ENCODE measurements around the gene ABHD13.
A peak's percentile ranks its signal among the peaks of the same experiment; 100 is the strongest.
"Not testable (repeated sequence)": the region's sequence is repeated elsewhere in the genome, so short reads cannot be mapped to it uniquely, and the experiment has no call there.

Gene ABHD13

DNA sequence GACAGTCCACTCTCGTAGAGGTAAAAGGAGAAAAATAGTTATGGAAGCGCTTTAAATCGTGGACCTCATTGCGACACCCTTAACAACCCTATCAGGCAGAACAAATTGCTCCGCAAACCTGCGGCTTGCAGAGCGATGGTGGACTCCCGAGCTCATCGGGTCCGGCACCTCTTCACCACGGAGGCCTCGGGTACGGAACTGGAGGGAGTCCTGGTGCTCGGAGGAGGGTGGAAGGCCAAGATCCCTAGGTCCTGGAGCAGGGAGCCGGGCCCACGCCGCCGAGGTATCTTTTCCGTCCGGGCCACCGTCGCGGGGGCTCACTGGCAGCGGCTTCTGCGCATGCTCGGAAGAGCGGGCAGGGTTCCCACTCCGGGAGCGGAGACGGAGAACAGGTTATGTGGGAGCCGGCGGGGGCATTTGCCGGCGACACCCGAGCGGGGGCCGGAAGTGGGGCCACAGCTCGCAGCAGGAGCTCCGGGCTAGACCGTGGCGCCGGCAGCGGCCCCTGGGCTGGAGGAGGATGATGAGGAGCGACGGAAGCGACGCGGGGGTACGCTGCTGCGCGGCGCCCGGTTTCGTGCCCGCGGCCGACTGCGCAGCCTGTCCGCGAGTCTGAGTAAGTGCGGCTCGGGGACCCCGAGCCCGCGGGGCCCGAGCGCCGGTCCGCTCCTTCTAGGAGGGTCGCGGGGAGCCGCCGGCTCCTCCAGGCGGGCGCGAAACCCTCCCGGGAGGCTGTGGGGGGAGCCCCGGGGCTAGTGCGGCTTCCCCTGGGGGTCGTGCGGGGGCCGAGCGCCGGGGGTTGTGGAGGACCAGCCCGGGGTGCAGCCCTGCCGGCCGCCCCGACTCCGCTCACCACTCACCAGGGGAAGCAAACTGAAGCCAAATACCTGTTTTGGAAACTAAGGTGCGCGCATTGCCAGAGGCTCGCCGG lies at the start of gene ABHD13:
ABHD13 (plus strand) TSS at position 349 of the 931 bp plus-strand sequence. CDS start 10,827 bp downstream, outside the sequence.
- peak; percentile 83 to 85 (median 84) for DNase-seq (ENCODE audit: low read depth in 3 of 3)

DNA sequence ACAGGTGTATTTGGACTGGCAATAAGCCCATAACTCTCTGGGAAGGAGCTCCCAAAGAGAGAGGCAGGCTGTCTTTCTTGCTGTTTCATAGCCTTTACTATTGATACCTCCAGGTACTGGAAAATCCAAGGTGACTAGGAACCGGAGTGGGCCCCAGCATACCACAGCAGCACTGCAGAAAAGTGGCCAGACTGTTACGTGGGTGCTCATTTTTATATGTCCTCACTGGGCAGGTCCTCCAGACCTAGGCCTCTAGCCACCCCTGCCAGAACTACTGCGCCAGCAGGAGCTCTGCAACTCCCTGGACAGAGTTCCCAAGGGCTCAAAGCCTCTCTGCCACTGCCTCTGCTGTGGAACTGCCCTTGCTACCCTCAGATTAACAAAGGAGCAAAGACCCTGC lies 49.3 kb upstream of the ABHD13 start:
- DNase-seq (ENCODE audit: low read depth in 3 of 3): no peak

DNA sequence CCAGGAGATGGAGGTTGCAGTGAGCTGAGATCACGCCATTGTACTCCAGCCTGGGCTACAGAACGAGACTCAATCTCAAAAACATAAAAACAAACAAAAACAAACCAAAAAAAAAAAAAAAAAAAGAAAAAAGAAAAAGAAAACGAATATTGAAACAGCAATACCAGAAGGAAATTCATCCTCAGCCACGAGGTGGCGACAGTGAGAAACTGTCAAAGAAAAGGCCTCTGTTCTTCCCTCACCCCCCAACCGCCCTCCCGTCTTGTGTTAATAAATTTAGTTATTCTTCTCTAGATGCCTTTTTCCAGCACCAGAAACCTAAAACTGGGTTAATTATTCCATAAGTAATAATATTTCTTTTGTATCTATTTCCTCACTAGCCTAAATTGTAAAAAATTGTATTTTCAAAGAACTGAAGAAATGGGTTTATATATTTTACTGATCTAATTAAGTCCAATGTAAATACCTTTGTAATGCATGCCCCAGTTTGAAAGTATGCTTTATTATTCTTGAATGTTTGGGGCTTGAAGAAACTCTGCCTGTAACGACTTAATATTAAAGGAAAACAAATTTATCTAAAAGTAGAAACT lies 41.4 kb upstream of the ABHD13 start:
- DNase-seq (ENCODE audit: low read depth in 3 of 3): peak; percentile 8 to 36 (median 23)

DNA sequence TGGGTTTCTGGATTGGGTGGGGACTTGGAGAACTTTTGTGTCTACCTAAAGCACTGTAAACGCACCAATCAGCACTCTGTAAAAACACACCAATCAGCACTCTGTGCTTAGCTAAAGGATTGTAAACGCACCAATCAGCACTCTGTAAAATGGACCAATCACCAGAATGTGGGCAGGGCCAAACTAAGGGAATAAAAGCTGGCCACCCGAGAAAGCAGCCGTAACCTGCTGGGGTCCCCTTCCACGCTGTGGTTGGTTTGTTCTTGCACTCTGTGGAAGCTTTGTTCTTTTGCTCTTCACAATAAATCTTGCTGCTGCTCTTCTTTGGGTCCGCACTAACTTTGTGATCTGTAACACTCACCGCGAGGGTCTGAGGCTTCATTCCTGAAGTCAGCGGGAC lies 40.1 kb upstream of the ABHD13 start:
- DNase-seq (ENCODE audit: low read depth in 3 of 3): no peak

DNA sequence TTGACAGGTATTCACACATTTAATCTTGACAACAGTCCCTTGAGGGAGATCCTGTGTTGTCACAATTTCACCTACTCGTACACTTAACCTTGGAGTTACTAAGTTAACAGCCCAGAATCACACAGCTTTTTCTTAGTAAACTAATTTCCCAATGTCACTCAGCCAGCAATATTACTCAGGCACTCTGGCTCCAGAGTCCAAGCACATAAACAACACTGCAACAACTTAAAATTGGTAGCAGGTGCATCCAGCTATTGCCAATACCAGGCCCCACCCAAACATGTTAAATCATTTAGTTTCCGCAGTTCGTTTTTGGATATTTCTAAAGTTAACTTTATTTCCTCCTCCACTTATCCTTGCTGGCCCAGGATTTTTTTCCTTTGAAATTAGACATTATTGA lies 35.5 kb upstream of the ABHD13 start:
- DNase-seq (ENCODE audit: low read depth in 3 of 3): no peak

DNA sequence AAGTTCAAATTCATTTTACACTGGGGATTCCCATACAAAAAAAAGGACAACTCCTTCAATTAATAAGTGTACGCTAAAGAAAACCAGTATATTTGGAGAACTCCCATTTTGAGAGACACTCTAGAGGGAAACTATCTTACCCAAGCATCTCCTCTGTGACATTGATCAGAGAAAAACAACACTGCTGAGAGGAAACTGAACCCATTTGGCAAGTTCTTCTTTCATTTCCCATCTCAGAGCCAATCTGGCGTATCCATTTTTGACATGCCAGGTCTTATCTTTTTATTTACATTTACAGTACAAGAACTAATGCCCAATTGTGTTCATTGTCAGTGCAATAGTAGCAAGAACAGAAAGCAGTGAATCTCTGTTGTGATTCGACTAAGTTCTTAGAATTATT lies 33.0 kb upstream of the ABHD13 start:
- no peak for DNase-seq (ENCODE audit: low read depth in 3 of 3)

DNA sequence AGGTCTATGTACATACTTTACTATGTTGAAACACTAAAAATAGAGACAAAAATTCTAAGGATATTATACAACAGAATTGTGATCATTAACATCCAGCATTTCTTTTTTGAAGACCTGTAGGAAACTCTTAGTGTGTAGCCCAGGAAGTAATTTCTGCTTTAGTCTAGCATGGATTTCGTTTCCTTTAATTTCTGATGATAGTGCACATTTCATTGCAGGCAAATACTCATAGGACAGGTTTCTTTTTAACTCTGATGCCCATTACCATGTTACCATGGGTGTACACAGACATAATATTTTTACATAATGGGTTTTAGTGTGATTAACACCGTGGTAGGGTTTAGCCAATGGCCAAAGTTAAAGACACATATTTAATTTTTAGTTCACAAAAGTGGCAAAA lies 29.9 kb upstream of the ABHD13 start:
- no peak for DNase-seq (ENCODE audit: low read depth in 3 of 3)

DNA sequence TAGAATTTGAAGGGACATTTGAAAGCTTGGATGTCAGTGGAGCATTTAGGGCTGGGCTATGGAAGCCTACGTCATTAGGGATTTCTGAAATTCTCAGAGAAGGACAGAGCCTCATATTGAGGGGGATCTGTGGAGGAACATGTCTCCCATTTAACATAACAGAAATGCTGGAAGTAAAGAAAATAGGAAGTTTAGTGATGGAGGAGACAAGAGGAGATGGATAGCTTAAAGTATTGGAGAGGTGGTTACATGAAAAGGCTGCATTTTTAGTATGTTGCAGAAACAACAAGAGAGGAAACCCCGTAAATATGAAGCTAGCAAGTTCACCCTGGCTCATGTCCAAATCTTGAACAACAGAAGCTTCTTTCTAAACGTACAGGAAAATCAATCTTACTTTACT lies 27.3 kb upstream of the ABHD13 start:
- DNase-seq (ENCODE audit: low read depth in 3 of 3): no peak

DNA sequence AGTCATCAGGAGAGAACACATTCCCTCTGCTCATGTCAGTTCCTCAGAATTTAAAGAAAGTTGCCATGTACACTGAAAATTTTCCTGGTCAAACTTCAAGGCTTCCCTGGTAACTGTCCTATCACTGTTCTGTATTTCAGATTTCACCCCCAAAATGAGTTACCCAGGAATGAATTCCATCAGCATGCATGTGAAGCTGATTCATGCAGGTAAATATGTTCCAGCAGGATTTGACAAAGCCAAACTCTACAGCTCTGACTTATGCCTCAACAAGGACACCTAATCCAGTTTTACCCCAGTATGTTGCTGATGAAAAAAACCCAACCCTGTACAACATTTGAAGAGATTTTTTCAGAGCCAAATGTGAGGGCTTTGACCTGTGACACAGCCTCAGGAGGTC lies 24.4 kb upstream of the ABHD13 start:
- no peak for DNase-seq (ENCODE audit: low read depth in 3 of 3)

DNA sequence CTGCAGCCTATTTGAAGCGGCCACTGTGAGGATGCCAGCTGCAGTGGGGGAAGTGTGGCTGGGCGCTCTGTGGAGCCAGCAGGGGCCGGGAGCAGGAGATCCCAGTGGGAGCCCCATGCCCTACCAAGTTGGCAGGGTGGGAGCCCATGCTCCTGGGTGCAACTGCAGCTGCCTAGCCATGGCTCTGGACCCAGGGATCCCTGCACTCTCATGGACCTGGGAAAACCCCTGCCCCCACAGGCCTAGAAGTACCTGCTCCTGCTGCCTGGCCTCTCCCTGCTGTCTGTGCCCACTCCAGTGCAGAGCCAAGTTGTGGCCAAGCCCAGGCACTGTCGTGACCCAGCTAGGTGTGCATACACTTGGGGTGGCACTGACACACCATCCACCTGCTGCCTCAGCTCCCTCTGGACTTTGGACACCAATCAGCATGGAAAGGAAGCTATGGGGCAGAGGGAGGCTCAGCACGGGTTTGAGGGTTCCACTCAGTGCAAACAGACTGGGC lies 23.7 kb upstream of the ABHD13 start:
- DNase-seq (ENCODE audit: low read depth in 3 of 3): no peak

DNA sequence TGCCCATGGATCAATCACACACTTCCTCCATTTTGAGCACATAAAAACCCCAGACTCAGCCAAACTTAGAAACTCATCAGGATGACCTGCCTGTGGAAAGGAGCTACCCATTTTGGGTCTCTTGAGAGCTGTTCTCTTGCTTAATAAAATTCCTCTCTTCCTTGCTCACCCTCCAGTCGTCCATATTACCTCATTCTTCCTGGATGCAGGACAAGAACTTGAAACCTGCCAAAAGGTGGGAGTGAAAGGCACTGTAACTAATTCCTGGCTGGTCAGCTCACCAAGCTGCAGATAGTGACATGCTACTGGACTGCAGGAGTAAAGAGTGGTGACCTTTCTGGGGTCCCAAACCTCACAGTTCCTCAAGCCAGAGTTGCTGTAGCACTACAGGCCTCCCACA lies 23.0 kb upstream of the ABHD13 start:
- DNase-seq (ENCODE audit: low read depth in 3 of 3): no peak

DNA sequence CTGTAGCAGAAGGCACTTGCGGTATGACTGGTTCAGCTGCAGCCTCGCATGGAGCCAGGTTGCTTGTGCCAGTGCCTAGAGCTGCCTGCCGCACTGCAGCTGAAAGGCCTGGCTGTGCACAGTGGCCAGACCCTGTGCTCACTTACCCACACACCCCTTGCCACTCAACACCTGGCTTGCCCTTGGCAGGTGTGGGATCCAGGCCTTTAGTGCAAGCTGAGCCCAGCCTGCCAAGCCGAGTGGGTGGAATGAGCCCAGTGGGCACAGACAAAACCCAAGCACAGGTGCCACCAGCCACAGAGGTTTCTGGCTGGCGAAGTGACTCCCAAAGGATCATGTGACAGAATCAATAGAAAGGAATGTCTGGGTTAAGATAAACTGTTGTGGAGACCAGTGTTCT lies 22.3 kb upstream of the ABHD13 start:
- DNase-seq (ENCODE audit: low read depth in 3 of 3): no peak

DNA sequence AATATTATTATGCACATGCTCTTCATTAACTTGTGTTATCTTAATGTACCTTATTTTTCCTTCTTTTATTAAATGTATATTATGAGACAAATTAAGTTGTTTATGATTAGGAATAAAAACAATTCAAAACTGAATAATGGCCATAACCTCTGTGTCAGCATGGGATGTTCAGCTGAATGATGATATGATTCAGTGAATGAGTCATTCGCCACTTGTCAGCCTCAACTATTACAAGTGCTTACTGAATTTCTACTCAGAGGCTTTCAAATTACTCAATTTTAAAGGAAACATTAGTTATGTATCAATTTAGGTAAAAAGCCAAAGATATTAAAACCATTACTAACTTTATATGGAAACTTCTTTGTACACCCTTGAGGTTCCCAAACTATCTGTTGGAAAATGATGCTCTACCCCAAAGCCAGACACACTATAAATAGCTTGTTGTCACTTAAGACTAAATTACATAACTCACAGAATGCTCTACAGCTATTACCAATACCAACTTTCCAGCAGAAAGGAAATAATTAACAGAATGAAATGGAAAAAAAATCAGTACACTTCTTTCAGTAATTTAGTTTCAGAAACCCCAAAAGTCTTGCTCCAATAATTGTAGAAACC lies 17.3 kb upstream of the ABHD13 start:
- DNase-seq (ENCODE audit: low read depth in 3 of 3): no peak

DNA sequence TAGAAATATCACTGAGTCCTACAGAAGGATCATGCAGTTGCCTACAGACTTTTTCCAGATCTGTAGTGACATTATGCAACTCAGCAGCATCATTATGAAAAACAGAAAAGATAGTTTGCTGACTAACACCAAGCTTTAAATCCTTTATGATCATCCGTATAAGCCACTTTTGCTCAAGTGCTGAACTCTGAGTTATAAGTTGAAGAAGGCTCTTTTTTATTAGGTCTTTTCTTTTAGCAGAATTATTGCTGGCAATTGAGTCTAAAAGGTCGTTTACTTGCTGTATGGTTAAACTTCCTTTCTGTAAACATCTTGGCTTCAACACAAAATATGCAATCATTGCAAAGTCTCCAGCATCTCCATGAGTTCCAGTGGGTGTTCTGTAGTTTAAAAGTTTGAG lies 7.6 kb upstream of the ABHD13 start:
- DNase-seq (ENCODE audit: low read depth in 3 of 3): no peak

DNA sequence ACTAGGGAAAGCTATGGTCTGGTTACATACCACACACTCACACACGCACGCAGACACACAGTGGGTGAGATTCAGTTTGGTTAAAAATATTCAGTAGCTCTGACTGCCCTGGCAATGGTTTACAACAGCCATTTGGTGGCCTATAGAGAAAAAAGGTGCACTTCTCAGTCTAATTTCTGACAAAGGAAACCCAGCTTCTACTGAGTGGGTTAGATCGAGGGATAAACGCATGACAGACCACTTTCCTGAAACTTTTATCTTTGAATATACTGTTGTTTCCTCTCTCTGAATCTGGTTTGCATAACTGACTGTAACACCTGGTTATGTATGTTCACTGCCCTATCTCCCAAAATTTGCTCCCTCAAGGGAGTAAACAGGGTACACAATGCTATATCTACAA lies 5.3 kb upstream of the ABHD13 start:
- DNase-seq (ENCODE audit: low read depth in 3 of 3): no peak

DNA sequence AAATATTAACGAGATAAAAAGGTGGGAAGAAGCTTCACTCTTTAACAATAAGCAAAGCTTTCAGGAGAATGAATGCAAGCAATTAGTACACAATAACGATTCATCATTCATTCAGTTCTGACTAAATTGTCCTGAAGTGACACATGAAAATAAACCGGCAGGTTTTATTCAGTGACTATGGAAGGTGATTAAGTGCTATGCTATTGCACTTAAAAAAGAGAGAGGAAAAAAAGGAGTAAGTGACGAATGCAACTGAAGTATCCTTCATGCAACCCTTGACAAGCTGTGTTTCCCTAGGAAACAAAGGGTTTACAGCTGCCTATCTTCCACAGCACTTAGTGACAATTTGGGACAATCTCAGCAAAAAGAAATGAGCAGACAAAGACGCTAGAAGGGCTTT lies 4.2 kb upstream of the ABHD13 start:
- no peak for DNase-seq (ENCODE audit: low read depth in 3 of 3)

DNA sequence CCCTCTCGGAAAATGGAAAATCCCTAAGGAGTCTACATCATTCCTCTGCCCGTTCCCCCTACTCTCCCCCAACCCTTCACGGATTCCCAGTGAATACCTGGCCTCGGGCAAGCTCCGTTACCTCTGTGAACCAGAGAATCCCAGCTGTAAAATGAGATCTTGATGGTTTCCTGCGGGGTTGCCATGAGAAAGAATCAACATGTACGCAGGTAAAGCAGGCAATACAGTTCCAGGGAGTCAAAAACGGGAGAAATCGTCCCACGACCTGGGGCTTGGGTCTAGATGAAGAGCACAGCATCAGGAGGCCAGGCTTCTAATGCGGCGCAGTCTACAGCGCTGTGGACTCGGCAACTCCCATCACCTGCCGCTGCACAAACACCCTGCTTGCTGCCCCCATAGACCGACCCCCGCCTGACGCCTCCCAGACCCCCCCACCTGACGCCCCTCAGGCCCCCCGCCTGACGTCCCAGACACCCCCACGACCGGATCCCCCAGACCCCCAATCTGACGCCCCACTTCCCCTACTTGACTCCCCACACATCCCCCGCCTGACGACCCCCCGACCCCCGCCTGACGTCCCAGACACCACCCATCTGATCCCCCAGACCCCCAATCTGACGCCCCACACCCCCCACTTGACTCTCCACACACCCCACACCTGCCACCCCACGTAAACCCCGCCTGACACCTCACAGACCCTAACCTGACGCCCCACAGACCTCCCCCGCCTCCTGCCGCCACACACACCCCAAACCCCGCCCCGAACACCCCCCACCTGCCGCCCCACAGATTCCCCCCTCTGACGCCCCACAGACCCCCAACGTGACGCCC lies 3.5 kb upstream of the ABHD13 start:
- DNase-seq (ENCODE audit: low read depth in 3 of 3): no peak

DNA sequence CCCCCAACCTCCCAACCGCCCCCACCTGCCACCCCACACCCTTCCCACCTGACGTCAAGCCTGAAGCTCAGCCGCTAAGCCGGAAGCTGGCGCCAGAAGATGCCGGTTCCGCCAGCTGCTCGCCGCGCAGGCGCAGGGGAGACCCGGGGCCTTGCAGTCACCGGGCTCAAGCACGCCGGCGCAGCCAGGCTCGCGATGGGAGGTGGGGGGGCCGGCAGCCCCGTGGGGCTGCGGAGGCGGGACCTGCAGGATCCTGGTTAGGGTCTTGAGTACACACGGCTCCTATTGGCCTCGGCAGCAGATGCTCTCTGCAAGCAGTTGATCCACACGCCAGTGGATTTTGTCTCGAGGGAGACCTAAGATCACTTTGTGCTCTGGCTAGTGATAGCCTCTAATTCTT lies 2.8 kb upstream of the ABHD13 start, which contains the start of gene LIG4:
LIG4 (minus strand) TSS at position 101 of the 400 bp plus-strand sequence. CDS start 4,268 bp downstream, outside the sequence.
- DNase-seq (ENCODE audit: low read depth in 3 of 3): peak; percentile 76 to 83 (median 82)

DNA sequence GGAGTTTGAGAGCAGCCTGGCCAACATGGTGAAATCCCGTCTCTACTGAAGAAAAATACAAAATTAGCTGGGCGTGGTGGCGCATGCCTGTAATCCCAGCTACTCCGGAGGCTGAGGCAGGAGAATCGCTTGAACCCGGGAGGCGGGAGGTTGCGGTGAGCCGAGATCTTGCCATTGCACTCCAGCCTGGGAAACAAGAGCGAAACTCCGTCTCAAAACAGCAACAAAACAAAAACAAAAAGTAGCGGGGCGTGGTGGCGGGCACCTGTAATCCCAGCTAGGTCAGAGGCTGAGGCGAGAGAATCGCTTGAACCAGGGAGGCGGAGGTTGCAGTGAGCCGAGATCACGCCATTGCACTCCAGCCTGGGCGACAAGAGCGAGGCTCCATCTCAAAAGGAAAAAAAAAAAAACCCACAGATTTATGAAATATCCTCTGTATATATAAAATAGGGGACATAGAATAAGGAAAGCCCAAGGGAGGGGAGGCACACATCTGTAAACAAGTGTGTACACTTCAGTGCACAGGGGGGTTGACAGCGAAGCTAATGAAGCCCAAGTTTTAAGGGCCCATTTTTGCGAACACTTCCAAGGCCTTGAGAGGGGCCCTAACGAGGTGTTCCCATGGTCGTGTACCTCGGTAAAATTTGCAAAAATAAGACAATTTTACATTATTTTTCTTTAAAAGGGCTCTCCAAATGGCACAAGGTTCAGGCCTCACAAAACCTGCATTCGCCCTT lies 717 bp upstream of the ABHD13 start:
- DNase-seq (ENCODE audit: low read depth in 3 of 3): not testable (repeated sequence)

DNA sequence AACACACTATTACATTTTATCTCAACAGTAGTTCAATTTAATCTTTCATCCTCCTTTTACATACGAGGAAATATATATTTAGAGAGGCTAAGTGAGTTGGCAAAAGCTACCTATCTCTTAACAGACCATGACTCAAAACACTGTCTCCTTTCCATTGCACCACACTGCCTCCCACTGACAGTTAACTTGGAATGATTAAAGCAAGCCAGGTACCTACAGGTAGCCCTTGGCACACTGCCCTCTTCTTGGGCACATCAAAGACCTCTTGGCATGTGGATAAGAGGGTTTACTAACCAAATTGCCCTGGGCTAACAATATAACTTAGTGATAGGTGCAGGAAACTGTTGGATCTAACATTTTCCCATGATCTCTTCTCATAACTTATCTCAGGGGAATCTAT lies 1.8 kb downstream of the ABHD13 start:
- no peak for DNase-seq (ENCODE audit: low read depth in 3 of 3)

Data from stimulated activated CD4-positive, alpha-beta T cell treated with anti-CD3 and anti-CD28 coated beads, TNF-alpha, amount 100 ng/mL, for 48 hours (primary cell).